H1 (cell line): ENCODE data around the gene FKBP2. TPM values are rescaled to one million over a fixed set of nuclear protein-coding genes. Genes with fewer than 3 reads are reported as not detected.

Source experiments
- ASH2L ChIP-seq: fragments of 200-600, 300-600 bp; sonication (generic); IDR thresholded peaks from one replicate; pipeline ENCODE4 v1.7.1; 2017; ENCODE audit warnings: low read length
- CTCF ChIP-seq, 3 experiments: IDR thresholded peaks; 1 replicate in 2 of 3; 2 replicates in 1 of 3; pipeline versions ENCODE4 v1.5.1 to v1.6.1; 2011; ENCODE audit warnings: low read length in 3 of 3, mild to moderate bottlenecking in 3 of 3, inconsistent platforms in 2 of 3, low read depth in 1 of 3, moderate library complexity in 1 of 3; ENCODE audit not compliant: insufficient read depth in 1 of 3; ENCODE audit errors: control extremely low read depth in 1 of 3
- E2F6 ChIP-seq: IDR thresholded peaks from 2 replicates; pipeline ENCODE4 v1.6.1; 2012; ENCODE audit warnings: inconsistent platforms
- HDAC2 ChIP-seq, 2 experiments: fragments of 300-600 bp in 1 of 2; sonication (generic) in 1 of 2; IDR thresholded peaks; 2 replicates each; pipeline ENCODE4 v1.6.1; 2011 to 2012; ENCODE audit warnings: low read depth in 2 of 2, low read length in 2 of 2, mild to moderate bottlenecking in 2 of 2, moderate library complexity in 2 of 2, borderline replicate concordance in 1 of 2, inconsistent platforms in 1 of 2
- RAD21 ChIP-seq, 2 experiments: IDR thresholded peaks in 1 of 2; conservative IDR thresholded peaks in 1 of 2; 2 replicates each; pipeline ENCODE4 v1.6.1; 2011; ENCODE audit warnings: low read depth in 2 of 2, low read length in 2 of 2, improper control_type of control experiment in 1 of 2, inconsistent platforms in 1 of 2, mild to moderate bottlenecking in 1 of 2, moderate library complexity in 1 of 2
- RNF2 ChIP-seq: fragments of 200-900, 300-1000 bp; sonication (generic); IDR thresholded peaks from 2 replicates; pipeline ENCODE4 v1.7.1; 2016; ENCODE audit warnings: borderline replicate concordance, low read depth, mild to moderate bottlenecking, antibody characterized with exemption, low read length; ENCODE audit not compliant: poor library complexity, severe bottlenecking; ENCODE audit errors: missing control alignments
- USF2 ChIP-seq: IDR thresholded peaks from 2 replicates; pipeline ENCODE4 v1.6.1; 2011; ENCODE audit warnings: low read length, improper control_type of control experiment
- polyA plus RNA-seq, 7 experiments: library from polyadenylated mRNA; depleted of rRNA in 3 of 7; stranded (reverse) in 5 of 7; unstranded in 2 of 7; fragments of >200 nt in 5 of 7; fragments of 200-250 nt in 2 of 7; gene quantifications; 1 replicate in 5 of 7; 2 replicates in 1 of 7; 4 replicates in 1 of 7; pipeline versions ENCODE4 v1.2.1 to v1.2.3, GENCODE V29; 2011 to 2013; ENCODE audit warnings: missing spikeins in 2 of 7, mixed read lengths in 2 of 7
- total RNA-seq: library from RNA; stranded (reverse); fragmentation: NEBNext Ultra II Directional; extraction: Animal tissue kit (Norgen Biotek cat#: 25700); gene quantifications from 2 replicates; pipeline ENCODE4 v1.2.1, GENCODE V29; 2021

The FKBP2 gene
- total and polyA plus RNA-seq, 2 of the 8 experiments (the other 6 are each of a cell fraction or from before 2014, with no cell fraction given): 41.7 to 52.5 TPM

GRCh38 chr11:64281957-64282770 lies 41.3 kb downstream of the FKBP2 start (continued):
- TF ChIP-seq USF2 (no peak), ASH2L (no peak), CTCF (IDR thresholded peaks at IDR 0.05; ENCODE audit: control extremely low read depth in 1 of 3, insufficient read depth in 1 of 3, low read depth in 1 of 3, low read length in 3 of 3) (no peak), RNF2 (no peak), RAD21 (IDR thresholded peaks at IDR 0.05 in 1 of 2, conservative IDR thresholded peaks at IDR 0.05 in 1 of 2; ENCODE audit: low read depth in 2 of 2, low read length in 2 of 2) (no peak), HDAC2 (IDR thresholded peaks at IDR 0.05; ENCODE audit: borderline replicate concordance in 1 of 2, low read depth in 2 of 2, low read length in 2 of 2) (no peak), E2F6 (no peak)
- TF ChIP-seq, all 59 proteins: peak for 0
